GM21360 (cell line): Measurements from ENCODE around the gene SLC8A3.

ENCODE experiments used
- ATAC-seq: cut with Tn5 transposase; IDR thresholded peaks from one replicate; pipeline ENCODE4 v1.9.1; 2021; ENCODE audit warnings: mild to moderate bottlenecking, moderate library complexity; ENCODE audit not compliant: unreplicated experiment

Gene SLC8A3

GRCh38 chr14:70121521-70121920, 67.2 kb downstream of the SLC8A3 start:
- no peak for ATAC-seq

- ATAC-seq: no peak
These were observed 70.7 kb downstream of the SLC8A3 start for GRCh38 chr14:70118064-70118463.

- ATAC-seq: no peak
These were observed 72.5 kb downstream of the SLC8A3 start for GRCh38 chr14:70116278-70116677.

GRCh38 chr14:70114621-70115156, 74.1 kb downstream of the SLC8A3 start:
- ATAC-seq: no peak

GRCh38 chr14:70113211-70113610, 75.5 kb downstream of the SLC8A3 start:
- no peak for ATAC-seq

- ATAC-seq: no peak
These were observed 80.3 kb downstream of the SLC8A3 start for GRCh38 chr14:70108419-70108818.

- no peak for ATAC-seq
These were observed 81.4 kb downstream of the SLC8A3 start for GRCh38 chr14:70107309-70107708.

GRCh38 chr14:70100071-70100470, 88.7 kb downstream of the SLC8A3 start:
- no peak for ATAC-seq

- ATAC-seq: no peak
These were observed 90.4 kb downstream of the SLC8A3 start for GRCh38 chr14:70098250-70098809.

- no peak for ATAC-seq
These were observed 91.0 kb downstream of the SLC8A3 start for GRCh38 chr14:70097576-70098249.

- ATAC-seq: no peak
These were observed 91.9 kb downstream of the SLC8A3 start for GRCh38 chr14:70096866-70097265.

GRCh38 chr14:70094631-70095030, 94.1 kb downstream of the SLC8A3 start:
- ATAC-seq: no peak

GRCh38 chr14:70094106-70094505, 94.6 kb downstream of the SLC8A3 start:
- ATAC-seq: no peak

- no peak for ATAC-seq
These were observed 95.6 kb downstream of the SLC8A3 start for GRCh38 chr14:70093156-70093555.

GRCh38 chr14:70087380-70087697, 101.4 kb downstream of the SLC8A3 start:
- no peak for ATAC-seq

- no peak for ATAC-seq
These were observed 101.9 kb downstream of the SLC8A3 start for GRCh38 chr14:70086685-70087379.

GRCh38 chr14:70084226-70084625, 104.5 kb downstream of the SLC8A3 start:
- no peak for ATAC-seq

GRCh38 chr14:70082394-70082793, 106.4 kb downstream of the SLC8A3 start:
- no peak for ATAC-seq

- ATAC-seq: no peak
These were observed 108.7 kb downstream of the SLC8A3 start for GRCh38 chr14:70080076-70080475.

GRCh38 chr14:70078329-70078728, 110.4 kb downstream of the SLC8A3 start:
- ATAC-seq: no peak

GRCh38 chr14:70077720-70078119, 111.0 kb downstream of the SLC8A3 start:
- no peak for ATAC-seq

- ATAC-seq: no peak
These were observed 111.7 kb downstream of the SLC8A3 start for GRCh38 chr14:70077005-70077404.
